Ovary (tissue), 3 donors: Measurements from ENCODE around the gene KMT2D.

Experiments used
- CTCF ChIP-seq, 3 donors: fragments of 450-650 bp in 2 of 3; fragments of 200-600 bp in 1 of 3; IDR thresholded peaks; one replicate each; pipeline versions ENCODE4 v1.5.1 to v1.8.0; 2016 to 2022; ENCODE audit warnings: antibody characterized with exemption in 3 of 3, mild to moderate bottlenecking in 1 of 3
- EP300 ChIP-seq: sonication (generic); formaldehyde crosslinking; IDR thresholded peaks from one replicate; pipeline ENCODE4 v1.6.1; 2017; ENCODE audit warnings: antibody characterized with exemption
- donor health status: DM: no; HTN: no; CAD: no.

DNA sequence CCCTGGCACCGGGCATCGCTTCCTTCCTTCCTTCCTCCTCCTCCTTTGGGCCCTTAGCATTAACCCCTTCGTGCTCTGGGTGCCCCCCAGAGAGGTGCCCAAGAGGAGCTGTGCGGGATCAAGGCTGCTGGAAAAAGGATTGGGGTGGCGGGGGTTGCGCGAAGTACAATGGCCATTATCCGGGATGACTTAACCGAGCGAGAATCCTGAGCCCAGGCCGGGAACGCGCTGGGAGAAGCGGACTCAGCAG, 31.2 kb upstream of the KMT2D start:
- no peak for TF ChIP-seq CTCF (IDR thresholded peaks at IDR 0.05)
- TF ChIP-seq EP300 = no peak
